SK-N-SH treated with all-trans-retinoic acid at 6 μM for 48 hours (cell line): ENCODE data around the gene CADM1.

Source experiments
- TCF4 ChIP-seq: fragments of 250-450 bp; sonication (Bioruptor Pico); IDR thresholded peaks from 2 replicates; pipeline ENCODE4 v1.8.0; 2021; ENCODE audit warnings: mild to moderate bottlenecking, moderate library complexity, borderline replicate concordance
- ZNF70 ChIP-seq: fragments of 450-650 bp; formaldehyde crosslinking; IDR thresholded peaks from 2 replicates; pipeline ENCODE4 v1.5.0; 2020; ENCODE audit warnings: mild to moderate bottlenecking, moderate library complexity
- ZNF8 ChIP-seq: fragments of 450-650 bp; formaldehyde crosslinking; IDR thresholded peaks from 2 replicates; pipeline ENCODE4 v1.5.0; 2020; ENCODE audit warnings: mild to moderate bottlenecking, moderate library complexity

GRCh38 chr11:115439385-115439784 is 64.8 kb downstream of the CADM1 start:
- TF ChIP-seq ZNF70 (CRISPR knock-in tag): no peak
- no peak for TF ChIP-seq ZNF8 (CRISPR knock-in tag)
- TF ChIP-seq TCF4 (CRISPR knock-in tag): no peak
